T-helper 2 cell treated with Interferon-gamma antibody and Interleukin-4, amounts not matched to agents 5 μg/mL and 100 μg/mL, for 36 hours (primary cell): Measurements from ENCODE around the gene MITD1.
"Not testable (repeated sequence)": the region's sequence is repeated elsewhere in the genome, so short reads cannot be mapped to it uniquely, and the experiment has no call there.

ENCODE experiments used
- DNase-seq: peaks from one replicate; pipeline ENCODE4 v3.0.0; 2021; ENCODE audit warnings: low spot score
- H3K27ac Mint-ChIP-seq: one replicate; pipeline ENCODE4 v1.8.0; 2021; ENCODE audit warnings: mild to moderate bottlenecking, mixed read lengths
- H3K27me3 Mint-ChIP-seq: one replicate; pipeline ENCODE4 v1.8.0; 2021; ENCODE audit warnings: low read depth, mixed read lengths
- H3K36me3 Mint-ChIP-seq: one replicate; pipeline ENCODE4 v1.8.0; 2021; ENCODE audit warnings: low read depth, mixed read lengths
- H3K4me1 Mint-ChIP-seq: one replicate; pipeline ENCODE4 v1.8.0; 2021; ENCODE audit warnings: low read depth, mixed read lengths
- H3K4me3 Mint-ChIP-seq: one replicate; pipeline ENCODE4 v1.8.0; 2022; ENCODE audit warnings: mild to moderate bottlenecking, moderate library complexity, mixed read lengths
- H3K9me3 Mint-ChIP-seq: one replicate; pipeline ENCODE4 v1.8.0; 2021; ENCODE audit warnings: mixed read lengths

MITD1 gene

DNA sequence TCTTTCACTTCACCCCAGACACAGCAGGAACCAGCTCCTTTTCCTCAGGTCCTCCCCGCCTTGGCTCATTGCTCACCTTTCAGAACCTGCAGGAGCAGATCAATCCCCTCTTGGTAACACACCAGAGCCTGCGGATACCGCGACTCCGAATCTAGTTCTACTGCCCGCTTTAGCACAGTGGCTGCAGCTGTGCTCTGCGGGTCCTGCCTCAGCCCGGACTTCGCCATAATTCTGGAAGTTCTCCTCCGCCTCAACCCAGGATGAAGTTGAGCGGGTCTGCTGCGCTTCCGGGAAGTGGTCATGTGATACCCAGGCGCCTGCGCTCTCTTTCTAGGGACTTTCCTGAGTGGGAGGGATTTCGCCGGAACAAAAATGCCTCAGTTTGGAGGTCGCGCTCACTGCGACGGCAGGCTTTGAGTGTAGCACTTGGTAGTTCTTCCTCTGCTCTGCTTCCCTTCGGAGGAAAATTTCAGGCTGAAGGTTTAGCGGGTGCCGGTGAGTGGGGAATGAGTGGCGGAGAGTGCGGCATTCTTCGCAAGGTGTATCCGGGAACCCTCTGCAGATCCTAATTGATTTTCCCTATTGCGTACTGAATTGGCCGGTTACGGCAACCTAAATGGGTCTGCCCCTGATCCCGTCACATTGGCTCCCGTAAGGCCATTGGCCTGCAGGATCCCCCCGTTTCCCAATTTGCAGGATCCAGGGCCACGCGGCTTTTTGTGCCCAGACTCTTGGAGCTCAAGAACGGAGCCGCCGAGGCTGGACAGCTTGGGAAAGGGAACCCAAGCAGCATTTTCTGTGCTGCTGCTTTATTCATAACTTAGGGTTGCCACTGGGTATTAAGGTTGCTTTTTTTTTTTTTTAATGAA lies at the start of gene MITD1, which contains the start of gene MRPL30:
MITD1 (minus strand) TSS at position 304 of the 869 bp plus-strand sequence; CDS start at position 227, 77 bp downstream.
MRPL30 (plus strand) TSS at position 430 of the 869 bp plus-strand sequence. CDS start 5,020 bp downstream, outside the sequence.
- Mint-ChIP-seq H3K27me3 (no peaks in the 10 kb centered on the region), H3K27ac (peak within 1 kb of the TSS; percentile 96), H3K4me1 (peaks cover 39% of the 10 kb centered on the region), H3K9me3 (no peaks in the 10 kb centered on the region), H3K4me3 (peak within 1 kb of the TSS; percentile 99), H3K36me3 (peaks cover 22% of the 10 kb centered on the region)
- DNase-seq = peak; percentile 91

DNA sequence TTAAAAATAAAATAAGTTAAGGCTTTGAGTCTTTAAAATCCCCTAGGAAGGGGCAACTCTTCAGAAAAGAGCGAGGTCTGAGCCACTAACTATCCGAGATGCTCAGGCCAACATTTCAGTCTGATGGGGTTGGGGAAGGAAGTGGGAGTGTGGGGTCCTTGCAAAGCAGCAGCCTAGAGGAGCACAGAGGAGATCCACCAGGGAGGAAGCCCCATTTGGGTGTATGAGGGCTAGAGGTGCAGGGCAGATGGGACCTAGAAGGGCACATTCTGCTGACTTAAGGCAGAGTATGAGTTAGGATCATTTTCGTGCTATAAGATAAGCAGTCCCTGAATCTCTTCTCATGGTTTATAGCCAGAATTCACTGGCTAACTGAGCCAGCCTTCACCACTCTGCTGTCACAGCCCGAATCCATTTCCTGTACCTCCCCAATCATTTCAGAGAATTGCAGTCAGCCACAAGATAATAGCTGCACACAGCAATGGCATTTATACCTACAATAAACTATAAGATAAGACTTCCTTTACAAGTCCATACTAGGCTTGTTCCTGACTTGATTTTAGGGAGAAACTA lies 37.2 kb upstream of the MITD1 start:
- no peak overlapping the region for H3K4me3 Mint-ChIP-seq
- no peaks in the 10 kb centered on the region for H3K27me3 Mint-ChIP-seq
- no peak for DNase-seq
- H3K9me3 Mint-ChIP-seq = no peaks in the 10 kb centered on the region
- no peak overlapping the region for H3K27ac Mint-ChIP-seq
- no peaks in the 10 kb centered on the region for H3K36me3 Mint-ChIP-seq
- peaks cover 4% of the 10 kb centered on the region for H3K4me1 Mint-ChIP-seq

DNA sequence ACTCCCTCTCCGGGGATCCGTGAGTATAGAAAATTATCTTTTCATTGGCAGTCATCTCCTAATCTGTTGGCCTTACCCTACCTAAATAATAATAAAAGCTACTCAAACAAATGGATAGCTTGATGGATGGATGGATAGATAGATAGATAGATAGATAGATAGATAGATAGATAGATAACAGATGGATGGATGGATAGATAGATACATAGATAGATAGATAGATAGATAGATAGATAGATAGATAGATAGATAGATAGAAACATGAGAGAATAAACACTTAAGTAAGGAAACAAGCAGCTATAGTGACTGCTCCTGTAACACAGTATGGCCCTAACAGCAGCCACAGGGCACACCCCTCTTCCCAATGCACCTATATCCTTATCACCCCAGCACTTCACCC lies 35.2 kb upstream of the MITD1 start:
- no peaks in the 10 kb centered on the region for H3K9me3 Mint-ChIP-seq
- peaks cover 4% of the 10 kb centered on the region for H3K4me1 Mint-ChIP-seq
- no peak overlapping the region for H3K4me3 Mint-ChIP-seq
- H3K36me3 Mint-ChIP-seq = no peaks in the 10 kb centered on the region
- H3K27me3 Mint-ChIP-seq = no peaks in the 10 kb centered on the region
- no peak for DNase-seq
- H3K27ac Mint-ChIP-seq = no peak overlapping the region

DNA sequence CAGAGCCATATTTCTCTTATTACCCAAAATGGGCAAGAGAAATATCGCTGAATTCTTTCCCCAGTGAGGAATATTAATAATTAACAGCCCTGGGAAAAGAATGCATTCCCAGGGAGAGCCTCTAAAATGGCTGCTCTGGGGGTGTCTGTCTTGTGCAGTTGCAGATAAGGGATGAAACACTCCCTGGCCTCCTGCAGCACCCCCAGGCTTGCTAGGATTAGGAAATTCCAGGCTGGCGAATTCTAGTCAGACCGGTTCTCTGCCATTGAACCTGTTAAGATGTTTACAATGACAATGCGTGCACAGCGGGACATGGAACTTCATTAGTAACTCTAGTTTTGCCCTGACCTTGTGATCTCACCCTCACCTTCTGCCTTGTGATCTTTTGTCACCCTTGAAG lies 24.6 kb upstream of the MITD1 start:
- H3K9me3 Mint-ChIP-seq = peaks cover 11% of the 10 kb centered on the region
- H3K27me3 Mint-ChIP-seq = no peaks in the 10 kb centered on the region
- no peak overlapping the region for H3K27ac Mint-ChIP-seq
- peaks cover 5% of the 10 kb centered on the region for H3K4me1 Mint-ChIP-seq
- H3K4me3 Mint-ChIP-seq = no peak overlapping the region
- H3K36me3 Mint-ChIP-seq = peaks cover 10% of the 10 kb centered on the region
- no peak for DNase-seq

DNA sequence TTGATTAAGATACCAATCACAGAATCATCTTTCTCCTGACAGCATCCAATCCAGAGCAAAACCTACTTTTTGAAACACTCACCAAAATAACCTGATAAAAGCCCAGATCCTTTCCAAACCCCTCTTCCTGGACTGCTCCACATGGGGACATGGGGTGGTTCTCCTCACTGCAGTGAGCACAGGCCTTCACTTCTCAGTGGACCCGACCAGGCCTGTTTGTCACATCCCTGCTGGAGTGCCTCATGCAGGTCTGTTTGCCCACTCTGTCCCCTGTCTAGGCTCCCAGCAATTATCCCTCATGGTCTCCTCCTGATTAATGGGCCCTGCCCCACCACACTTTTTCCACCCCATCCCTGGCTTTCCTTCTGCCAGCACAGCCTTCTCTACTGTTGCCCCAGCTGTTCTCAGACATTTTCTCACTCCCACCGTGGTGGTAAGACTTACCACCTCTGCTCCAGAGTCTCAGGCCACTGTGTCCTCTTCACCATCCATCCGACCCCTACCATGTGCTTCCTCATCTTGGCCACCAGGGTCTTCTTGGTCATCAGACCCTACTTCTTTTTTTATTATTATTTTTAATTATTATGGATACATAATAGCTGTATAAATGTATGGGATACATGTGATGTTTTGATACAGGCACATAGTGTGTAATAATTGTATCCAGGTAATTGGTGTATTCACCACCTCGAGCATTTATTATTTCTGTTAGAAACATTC lies 21.3 kb upstream of the MITD1 start:
- Mint-ChIP-seq H3K36me3 (peaks cover 11% of the 10 kb centered on the region), H3K4me1 (no peaks in the 10 kb centered on the region), H3K4me3 (no peak overlapping the region), H3K9me3 (peaks cover 11% of the 10 kb centered on the region), H3K27ac (no peak overlapping the region), H3K27me3 (no peaks in the 10 kb centered on the region)
- DNase-seq = no peak

DNA sequence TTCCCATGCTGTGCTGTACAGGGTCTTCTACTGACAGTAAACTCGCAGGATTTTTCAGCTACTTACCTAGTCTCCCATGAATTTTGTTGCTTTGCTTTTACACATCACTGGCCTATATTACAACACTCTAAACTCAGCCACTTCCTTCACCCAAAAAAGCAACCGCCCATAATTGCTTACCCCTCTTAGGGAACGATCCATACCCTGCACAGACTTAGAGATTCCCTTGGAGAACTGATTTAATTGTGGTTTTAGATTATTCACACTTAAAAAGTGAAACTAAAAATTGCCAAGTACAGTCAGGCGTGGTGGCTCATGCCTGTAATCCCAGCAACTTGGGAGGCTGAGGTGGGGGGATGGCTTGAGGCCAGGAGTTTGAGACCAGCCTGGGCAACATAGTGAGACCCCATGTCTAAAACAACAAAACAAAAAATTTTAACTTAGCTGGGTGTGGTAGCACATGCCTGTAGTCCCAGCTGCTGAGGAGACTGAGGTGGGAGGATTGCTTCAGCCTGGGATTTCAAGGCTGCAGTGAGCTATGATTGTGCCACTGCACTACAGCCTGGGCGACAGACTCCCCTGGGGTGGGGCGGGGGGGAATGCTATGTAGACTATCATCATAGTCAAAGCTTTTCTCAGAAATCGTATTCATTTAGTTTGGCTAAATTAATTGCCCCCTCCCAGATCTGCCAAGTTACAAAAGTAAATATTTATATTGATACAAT lies 19.4 kb upstream of the MITD1 start:
- Mint-ChIP-seq H3K4me1 (no peaks in the 10 kb centered on the region), H3K4me3 (no peak overlapping the region), H3K27ac (no peak overlapping the region), H3K36me3 (peaks cover 18% of the 10 kb centered on the region), H3K9me3 (no peaks in the 10 kb centered on the region), H3K27me3 (no peaks in the 10 kb centered on the region)
- no peak for DNase-seq

DNA sequence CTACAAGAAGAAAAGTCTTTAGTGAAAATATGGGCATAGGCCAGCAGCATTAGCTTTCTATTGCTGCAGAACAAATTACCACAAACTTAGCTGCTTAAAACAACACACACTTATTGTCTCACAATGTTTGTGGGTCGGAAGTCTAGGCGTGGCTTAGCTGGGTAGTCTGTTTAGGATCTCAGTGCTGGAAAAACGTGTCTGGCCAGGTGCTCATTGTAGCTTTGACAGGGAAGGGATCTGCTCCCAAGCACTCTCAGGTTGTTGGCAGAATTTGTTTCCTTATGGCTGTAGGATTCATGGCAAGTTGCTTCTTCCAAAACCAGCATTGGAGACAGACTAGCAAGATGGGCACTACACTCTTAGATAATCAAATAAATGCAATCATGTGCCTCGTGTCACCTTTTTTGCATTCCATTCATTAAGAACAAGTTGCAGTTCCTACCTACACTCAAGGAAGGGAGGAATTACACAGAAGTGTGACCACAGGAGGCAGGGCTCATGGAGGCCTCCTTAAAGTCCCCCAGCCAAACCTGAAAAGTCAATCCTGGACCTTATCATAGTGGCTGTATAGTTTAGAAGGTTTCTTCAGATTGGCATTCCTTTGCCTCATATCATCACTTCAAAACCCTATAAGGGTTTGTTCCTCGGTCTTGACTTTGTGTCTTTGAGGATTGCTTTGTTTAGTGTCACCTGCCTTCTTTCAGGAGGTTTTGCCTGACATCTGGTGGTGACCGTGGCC lies 17.4 kb upstream of the MITD1 start:
- no peak for DNase-seq
- no peak overlapping the region for H3K4me3 Mint-ChIP-seq
- H3K9me3 Mint-ChIP-seq = no peaks in the 10 kb centered on the region
- no peaks in the 10 kb centered on the region for H3K4me1 Mint-ChIP-seq
- no peak overlapping the region for H3K27ac Mint-ChIP-seq
- peaks cover 21% of the 10 kb centered on the region for H3K36me3 Mint-ChIP-seq
- H3K27me3 Mint-ChIP-seq = no peaks in the 10 kb centered on the region

DNA sequence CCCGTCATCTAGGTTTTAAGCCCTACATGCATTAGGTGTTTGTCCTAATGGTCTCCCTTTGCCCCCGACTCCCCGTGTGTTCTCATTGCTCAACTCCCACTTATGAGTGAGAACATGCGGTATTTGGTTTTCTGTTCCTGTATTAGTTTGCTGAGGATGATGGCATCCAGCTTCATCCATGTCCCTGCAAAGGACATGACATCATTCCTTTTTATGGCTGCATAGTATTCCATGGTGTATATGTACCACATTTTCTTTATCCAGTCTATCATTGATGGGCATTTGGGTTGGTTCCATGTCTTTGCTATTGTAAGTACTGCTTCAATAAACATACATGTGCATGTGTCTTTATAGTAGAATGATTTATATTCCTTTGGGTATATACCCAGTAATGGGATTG lies 11.5 kb upstream of the MITD1 start:
- not testable (repeated sequence) for H3K4me1 Mint-ChIP-seq, H3K27ac Mint-ChIP-seq, H3K9me3 Mint-ChIP-seq, DNase-seq, H3K27me3 Mint-ChIP-seq, H3K4me3 Mint-ChIP-seq
- peaks cover 47% of the 10 kb centered on the region for H3K36me3 Mint-ChIP-seq

DNA sequence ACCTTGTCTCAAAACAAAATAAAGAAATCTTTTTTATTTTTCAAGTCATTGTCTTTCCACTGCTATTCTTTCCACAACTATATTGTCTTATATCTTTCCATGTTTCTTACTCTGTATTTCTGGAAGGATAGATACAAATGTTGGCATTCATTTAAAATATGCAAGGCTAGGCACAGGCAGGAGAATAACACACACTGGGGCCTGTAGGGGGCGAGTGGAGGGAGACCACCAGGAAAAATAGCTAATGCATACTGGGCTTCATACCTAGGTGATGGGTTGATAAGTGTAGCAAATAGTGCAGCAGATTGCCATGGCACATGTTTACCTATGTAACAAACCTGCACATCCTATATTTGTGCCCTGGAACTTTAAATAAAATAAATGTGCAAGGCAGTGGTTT lies 9.7 kb upstream of the MITD1 start:
- Mint-ChIP-seq H3K36me3 (peaks cover 41% of the 10 kb centered on the region), H3K27me3 (no peaks in the 10 kb centered on the region), H3K27ac (no peak overlapping the region), H3K4me3 (no peak overlapping the region), H3K4me1 (peaks cover 2% of the 10 kb centered on the region), H3K9me3 (no peaks in the 10 kb centered on the region)
- no peak for DNase-seq

DNA sequence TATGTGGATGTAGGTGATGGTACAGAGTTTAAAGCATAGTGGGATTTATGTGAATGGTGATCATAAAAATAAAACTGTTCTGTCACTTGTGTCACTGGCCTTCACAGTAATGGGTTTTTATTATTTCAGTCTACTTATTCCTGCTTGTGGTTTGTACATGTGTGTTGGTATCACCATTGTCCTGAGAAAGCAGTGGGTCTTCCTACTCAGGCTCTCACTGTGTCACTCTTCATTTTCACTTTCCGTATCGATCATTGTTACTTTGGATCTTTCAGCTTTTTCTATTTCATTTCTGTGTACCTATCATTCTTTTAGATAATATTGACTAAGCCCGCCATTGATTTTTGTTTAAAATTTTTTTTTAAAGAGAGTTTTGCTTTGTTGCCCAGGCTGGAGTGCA lies 7.5 kb upstream of the MITD1 start:
- Mint-ChIP-seq H3K36me3 (peaks cover 34% of the 10 kb centered on the region), H3K27me3 (no peaks in the 10 kb centered on the region), H3K4me3 (no peak overlapping the region), H3K4me1 (peaks cover 7% of the 10 kb centered on the region), H3K9me3 (no peaks in the 10 kb centered on the region), H3K27ac (no peak overlapping the region)
- no peak for DNase-seq

DNA sequence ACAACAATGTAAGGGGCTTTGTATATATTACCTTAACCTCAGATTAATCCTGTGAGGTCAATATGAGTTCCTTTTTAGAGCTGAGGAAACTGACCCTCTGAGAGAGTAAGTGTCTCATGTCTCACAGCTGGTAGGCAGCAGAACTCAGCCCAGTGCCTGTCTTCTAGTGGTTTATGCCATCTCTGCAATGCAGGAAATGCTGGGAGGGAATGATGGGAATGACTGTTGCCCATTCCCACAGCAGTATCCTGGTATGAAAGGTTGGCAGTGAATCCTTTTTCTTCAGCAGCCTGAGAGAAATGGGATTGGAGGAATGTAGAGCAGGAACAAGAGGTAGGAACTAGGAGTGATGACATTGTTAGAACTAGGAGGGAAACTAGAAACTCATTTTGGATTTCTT lies 6.2 kb upstream of the MITD1 start:
- H3K4me1 Mint-ChIP-seq = peaks cover 11% of the 10 kb centered on the region
- H3K4me3 Mint-ChIP-seq = no peak overlapping the region
- no peak overlapping the region for H3K27ac Mint-ChIP-seq
- no peaks in the 10 kb centered on the region for H3K27me3 Mint-ChIP-seq
- H3K36me3 Mint-ChIP-seq = peaks cover 23% of the 10 kb centered on the region
- DNase-seq = no peak
- H3K9me3 Mint-ChIP-seq = no peaks in the 10 kb centered on the region

DNA sequence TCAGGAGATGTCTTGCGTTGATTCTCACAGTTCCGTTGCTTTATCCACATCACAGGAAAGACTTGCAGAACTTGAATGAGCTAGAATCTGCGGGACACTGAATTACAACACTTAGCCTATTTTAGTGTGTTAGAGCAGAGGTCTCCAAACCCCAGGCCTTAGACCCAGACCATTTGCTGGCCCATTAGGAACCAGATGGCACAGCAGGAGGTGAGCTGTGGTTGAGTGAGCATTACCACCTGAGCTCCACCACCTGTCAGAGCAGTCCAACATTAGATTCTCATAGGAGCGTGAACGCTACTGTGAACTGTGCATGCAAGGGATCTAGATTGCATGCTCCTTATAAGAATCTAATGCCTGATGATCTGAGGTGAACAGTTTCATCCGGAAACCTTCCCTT lies 4.0 kb upstream of the MITD1 start:
- H3K4me3 Mint-ChIP-seq = no peak overlapping the region
- no peak overlapping the region for H3K27ac Mint-ChIP-seq
- H3K9me3 Mint-ChIP-seq = no peaks in the 10 kb centered on the region
- H3K27me3 Mint-ChIP-seq = no peaks in the 10 kb centered on the region
- DNase-seq = no peak
- H3K4me1 Mint-ChIP-seq = peaks cover 20% of the 10 kb centered on the region
- H3K36me3 Mint-ChIP-seq = peaks cover 20% of the 10 kb centered on the region

DNA sequence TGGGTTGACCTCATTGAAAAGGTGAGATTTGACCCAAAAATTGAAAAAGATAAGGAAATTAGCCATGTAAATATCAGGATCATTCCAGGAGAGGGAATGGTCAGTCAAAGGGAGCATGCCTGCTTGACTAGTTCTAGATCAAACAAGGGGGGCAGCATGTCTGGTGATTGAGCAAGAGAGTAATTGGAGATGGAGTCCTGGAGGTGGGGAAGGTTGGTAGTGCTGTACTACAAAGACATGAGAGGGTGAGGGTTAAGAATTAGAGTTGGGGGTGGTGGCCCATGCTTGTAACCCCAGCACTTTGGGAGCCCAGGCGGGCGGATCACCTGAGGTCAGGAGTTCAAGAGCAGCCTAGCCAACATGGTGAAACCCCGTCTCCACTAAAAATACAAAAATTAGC lies 2.2 kb upstream of the MITD1 start:
- Mint-ChIP-seq H3K9me3 (no peaks in the 10 kb centered on the region), H3K36me3 (peaks cover 18% of the 10 kb centered on the region), H3K4me3 (peak overlapping the region; percentile 1), H3K27me3 (no peaks in the 10 kb centered on the region), H3K27ac (no peak overlapping the region), H3K4me1 (peaks cover 31% of the 10 kb centered on the region)
- no peak for DNase-seq
